GM21515 (cell line): ENCODE data around the gene RPL21.

Experiments used
- ATAC-seq: cut with Tn5 transposase; IDR thresholded peaks from one replicate; pipeline ENCODE4 v1.9.1; 2021; ENCODE audit not compliant: unreplicated experiment

The RPL21 gene

DNA sequence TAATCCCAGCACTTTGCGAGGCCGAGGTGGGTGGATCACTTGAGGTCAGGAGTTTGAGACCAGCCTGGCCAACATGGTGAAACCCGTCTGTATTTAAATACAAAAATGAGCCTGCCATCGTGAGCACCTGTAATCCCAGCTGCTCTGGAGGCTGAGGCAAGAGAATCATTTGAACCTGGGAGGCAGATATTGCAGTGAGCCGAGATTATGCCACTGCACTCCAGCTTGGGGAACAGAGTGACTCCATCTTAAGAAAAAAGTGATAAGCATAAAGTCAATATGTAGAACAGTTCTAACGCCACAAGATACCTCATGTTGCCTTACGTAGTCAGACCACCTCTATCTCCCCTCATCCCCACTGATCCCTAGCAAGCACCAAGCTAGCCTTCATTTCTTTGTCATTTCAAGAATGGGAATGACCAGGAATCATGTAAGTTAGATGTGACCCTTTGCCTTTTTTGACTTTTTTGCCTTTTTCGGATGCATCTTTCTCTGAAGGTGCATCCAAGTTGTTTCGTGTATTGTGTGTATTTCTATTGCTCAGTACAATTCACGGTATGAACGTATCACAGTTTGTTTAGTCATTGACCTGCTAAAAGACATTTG lies 6.4 kb downstream of the RPL21 start:
- ATAC-seq: no peak

DNA sequence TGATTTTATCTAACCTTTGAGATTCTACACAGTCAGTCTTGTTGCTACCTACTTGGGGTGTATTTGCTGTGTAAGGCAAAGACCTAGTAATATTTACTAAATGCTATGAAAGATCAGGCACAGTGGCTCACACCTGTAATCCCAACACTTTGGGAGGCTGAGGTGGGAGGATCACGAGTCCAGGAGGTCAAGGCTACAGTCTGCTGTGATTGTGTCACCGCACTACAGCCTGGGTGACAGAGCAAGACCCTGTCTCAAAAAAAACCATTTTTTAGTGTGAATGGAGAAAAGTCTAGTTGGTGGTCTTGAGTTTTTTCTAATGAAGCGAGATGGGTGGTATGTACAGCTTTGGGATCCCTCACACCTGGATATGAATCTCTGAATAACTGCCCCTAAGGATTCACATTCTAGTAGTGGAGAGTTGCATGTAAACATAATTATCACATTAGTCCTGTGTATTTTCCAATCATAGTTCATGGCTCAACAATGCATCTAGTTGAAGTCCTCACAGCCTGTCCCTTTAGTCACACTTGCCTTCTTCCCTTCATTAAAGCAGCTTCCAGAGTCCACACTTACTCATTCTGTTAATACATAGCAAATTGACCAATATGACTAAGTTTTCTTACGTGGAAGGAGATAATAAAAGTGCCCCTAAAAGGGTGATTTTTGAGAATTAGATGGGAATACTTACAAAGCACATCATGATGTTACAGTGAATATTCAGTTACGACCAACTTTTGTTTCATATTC lies 7.5 kb downstream of the RPL21 start:
- no peak for ATAC-seq

DNA sequence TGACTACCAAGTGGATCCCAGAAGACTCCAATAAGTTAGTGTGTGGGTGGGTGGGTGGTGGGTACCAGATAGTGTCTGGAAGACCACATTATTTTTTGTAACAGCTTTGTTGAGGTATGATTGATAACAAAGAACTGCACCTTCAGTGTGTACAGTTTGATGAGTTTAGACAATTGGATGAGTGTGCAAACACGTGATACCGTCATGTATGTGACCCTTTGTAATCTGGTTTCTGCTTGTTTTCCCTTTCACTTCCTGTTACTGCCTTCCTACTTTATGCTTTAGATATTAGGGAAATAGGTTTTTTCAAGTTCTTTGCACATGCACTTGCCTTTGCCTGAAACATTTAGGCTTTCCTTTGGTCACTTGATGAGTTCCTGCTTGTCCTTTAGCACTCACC lies 8.5 kb downstream of the RPL21 start:
- peak; percentile 61 for ATAC-seq

DNA sequence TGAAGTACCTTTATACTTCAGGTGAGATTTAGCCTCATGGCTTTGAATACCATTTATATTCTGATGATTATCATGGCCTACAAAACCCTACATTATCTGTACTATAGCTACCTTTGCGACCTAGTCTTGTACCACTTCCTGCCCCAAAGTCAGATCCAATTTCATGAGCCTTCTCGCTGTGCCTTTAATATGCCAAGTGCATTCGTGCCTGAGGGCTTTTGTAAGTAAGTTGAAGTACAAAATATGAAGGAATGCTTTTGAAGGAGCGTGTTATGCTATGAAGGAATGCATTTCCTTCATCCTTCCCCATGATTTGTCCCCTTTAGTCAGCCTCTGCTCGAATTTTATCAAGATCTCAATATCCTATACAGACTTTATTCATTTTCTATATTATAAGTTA lies 10.0 kb downstream of the RPL21 start:
- no peak for ATAC-seq

- no peak for ATAC-seq
Observed at GRCh38 chr13:27263438-27263837, 12.1 kb downstream of the RPL21 start.

GRCh38 chr13:27264181-27264580 lies 12.8 kb downstream of the RPL21 start:
- ATAC-seq: no peak

GRCh38 chr13:27264648-27265047 lies 13.3 kb downstream of the RPL21 start:
- no peak for ATAC-seq

- ATAC-seq: no peak
Observed at GRCh38 chr13:27266917-27267316, 15.6 kb downstream of the RPL21 start.

DNA sequence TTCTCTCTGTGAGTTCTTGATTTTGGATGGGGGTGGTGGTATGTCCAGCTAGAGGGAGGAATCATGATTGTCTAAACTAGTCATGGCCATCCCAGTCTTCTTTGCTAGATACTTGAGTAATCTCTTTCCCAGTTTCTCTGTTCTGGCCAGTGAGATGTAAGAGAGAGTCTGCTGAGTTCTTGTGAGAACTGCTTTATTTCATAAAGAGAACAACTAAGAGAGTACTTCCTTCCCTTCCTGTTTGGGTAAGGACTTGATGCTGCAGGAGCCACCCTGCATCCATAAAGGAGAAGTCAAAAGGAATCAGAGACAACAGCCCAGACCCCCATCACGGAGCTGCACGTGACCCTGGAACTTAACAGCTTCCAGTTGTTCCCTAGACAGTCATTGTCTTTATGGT lies 16.2 kb downstream of the RPL21 start:
- no peak for ATAC-seq

DNA sequence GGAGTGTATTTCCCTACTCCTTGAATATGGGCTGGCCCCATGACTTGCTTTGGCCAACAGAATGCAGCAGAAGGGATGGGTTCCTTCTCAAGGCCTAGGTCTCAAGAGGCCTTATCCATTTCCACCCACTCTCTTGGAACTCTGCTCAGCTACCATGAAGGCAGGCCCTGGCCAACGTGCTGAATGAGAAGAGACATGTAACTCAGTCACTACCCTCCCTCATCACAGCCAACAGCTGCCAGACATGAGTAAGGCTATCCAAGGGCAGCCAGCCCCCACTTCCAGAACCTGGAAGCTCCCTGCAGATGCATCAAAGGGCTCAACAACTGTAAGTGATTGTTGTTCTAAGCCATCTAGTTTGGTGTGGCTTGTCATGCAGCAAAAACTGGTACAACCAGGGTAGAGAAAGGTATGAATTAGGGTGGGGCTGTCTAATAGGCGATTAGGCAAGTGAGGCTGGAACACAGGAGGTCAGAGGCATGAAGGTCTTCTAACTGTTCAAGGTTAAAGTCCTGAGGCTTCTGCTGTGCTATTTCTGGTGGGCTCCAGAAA lies 17.8 kb downstream of the RPL21 start:
- no peak for ATAC-seq

- peak; percentile 77 for ATAC-seq
Observed at GRCh38 chr13:27270594-27271520, 19.5 kb downstream of the RPL21 start, which contains the start of gene RASL11A. RASL11A (plus strand) TSS chr13:27270830; CDS start chr13:27270945, 115 bp downstream.

DNA sequence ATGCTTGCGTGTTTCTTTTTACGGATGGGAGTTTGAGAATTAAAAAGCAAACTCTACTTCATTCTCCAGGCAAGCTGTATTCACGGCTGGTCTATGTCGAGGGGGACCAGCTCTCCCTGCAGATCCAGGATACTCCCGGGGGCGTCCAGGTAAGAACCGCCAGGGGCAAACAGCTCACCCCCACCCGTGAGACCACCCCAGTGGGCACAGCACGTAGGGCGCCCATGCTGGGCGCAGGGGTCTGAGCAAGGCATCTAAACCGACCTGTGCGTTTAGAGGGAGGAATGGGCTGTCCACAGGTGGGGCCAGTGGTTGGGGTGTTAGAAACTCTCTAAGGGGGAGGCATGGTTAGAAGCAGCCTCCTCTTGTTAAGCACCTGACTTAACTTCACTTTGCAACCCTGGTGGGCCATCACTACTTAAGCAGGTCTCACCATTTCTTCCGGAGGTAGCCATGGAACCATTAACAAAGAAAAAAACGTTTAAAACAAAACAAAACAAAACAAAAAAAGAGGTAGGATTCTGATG lies 20.3 kb downstream of the RPL21 start:
- no peak for ATAC-seq

GRCh38 chr13:27273658-27274425 lies 22.5 kb downstream of the RPL21 start:
- ATAC-seq: no peak

GRCh38 chr13:27274631-27275030 lies 23.3 kb downstream of the RPL21 start:
- ATAC-seq: no peak

DNA sequence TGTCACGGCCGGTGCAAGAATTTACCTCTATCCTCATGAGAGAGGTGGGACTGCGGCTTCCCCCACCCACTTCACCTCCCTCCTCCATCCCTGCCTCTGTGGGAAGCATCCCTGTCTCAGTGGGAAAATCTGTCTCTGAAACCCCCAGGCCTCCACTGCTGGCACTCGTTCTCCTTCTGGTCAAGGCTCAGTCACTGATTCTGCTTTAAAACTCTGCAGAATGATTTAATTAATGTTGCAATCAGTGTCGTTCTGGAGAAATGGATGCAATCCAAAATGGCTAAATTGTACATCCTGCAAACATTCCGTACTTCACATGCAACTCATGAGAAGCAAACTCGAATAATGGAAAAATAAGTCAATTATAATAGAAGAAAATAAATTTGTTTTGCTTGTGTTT lies 24.8 kb downstream of the RPL21 start:
- no peak for ATAC-seq

- no peak for ATAC-seq
Observed at GRCh38 chr13:27279506-27279905, 28.1 kb downstream of the RPL21 start.

GRCh38 chr13:27280009-27280656 lies 28.8 kb downstream of the RPL21 start:
- no peak for ATAC-seq

DNA sequence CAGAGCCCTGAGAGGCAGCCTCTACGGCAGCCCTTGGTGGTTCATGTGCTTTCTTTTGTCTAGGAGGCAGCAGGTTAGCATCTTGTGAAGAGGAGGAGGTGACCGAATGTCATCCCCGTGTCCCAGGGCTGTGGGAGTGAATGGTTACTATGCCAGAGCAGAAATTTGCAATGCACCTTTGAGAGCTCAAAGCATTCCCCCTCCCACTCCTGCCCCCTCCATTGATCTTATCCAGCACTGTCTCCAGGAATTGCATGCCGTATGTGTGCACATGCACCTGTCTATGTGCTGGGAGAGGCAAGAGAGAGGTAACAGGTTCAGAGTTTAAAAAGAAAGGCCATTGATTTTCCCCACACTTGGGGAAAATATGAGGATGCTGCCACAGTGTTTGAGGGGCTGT lies 29.5 kb downstream of the RPL21 start:
- ATAC-seq: no peak

DNA sequence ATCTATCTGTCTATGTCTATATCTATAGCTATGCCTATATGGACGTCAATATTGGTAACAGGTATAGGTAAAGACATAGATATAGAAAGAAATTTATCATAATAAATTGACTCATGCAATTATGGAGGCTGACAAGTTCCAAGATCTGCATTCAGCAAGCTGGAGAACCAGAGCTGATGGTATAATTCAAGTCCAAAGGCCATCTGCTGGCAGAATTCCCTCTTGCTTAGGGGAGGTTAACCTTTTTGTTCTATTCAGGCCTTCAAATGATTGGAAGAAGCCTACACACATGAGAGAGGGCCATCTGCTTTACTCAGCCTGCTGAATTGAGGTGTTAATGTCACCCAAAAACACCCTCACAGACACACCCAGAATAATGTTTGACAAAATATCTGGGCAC lies 30.1 kb downstream of the RPL21 start:
- ATAC-seq: no peak
